Renal cortex interstitium (tissue), 11 donors: Measurements from ENCODE around the gene RNF186. TPM values are rescaled to one million over a fixed set of nuclear protein-coding genes. Genes with fewer than 3 reads are reported as not detected.
"Not testable (repeated sequence)": the region's sequence is repeated elsewhere in the genome, so short reads cannot be mapped to it uniquely, and the experiment has no call there.

ENCODE experiments used
- DNase-seq, 11 donors: peaks; one replicate each; pipeline ENCODE4 v3.0.0-alpha.2; 2013; ENCODE audit warnings: low read depth in 9 of 11, low spot score in 4 of 11; ENCODE audit errors: extremely low read depth in 1 of 11
- polyA plus RNA-seq, 3 donors: library from polyadenylated mRNA; unstranded; fragments of 120-200 nt; gene quantifications; one replicate each; pipeline ENCODE4 v1.2.1, GENCODE V29; 2013; ENCODE audit not compliant: insufficient read length in 3 of 3

The RNF186 gene
- polyA plus RNA-seq, 3 donors: 0.27 to 0.32 TPM; not detected in 1

DNA sequence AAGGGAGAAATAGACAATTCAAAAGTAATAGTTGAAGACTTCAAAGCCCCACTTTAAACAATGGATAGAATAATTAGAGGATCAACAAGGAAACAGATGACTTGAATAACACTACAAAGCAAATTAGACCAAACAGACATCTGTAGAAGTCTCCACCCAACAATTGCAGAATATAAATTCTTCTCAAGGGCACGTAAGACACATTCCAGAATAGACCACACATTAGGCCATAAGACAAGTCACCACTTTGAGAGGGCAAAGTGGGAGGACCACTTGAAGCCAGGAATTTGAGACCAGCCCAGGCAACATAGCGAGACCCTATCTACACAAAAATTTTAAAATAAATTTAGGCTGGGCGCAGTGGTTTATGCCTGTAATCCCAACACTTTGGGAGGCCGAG, 20.5 kb upstream of the RNF186 start:
- DNase-seq: no peak

GRCh38 chr1:19831441-19831840, 16.4 kb upstream of the RNF186 start:
- no peak for DNase-seq

- no peak for DNase-seq
These were observed 13.5 kb upstream of the RNF186 start for GRCh38 chr1:19828546-19828945.

DNA sequence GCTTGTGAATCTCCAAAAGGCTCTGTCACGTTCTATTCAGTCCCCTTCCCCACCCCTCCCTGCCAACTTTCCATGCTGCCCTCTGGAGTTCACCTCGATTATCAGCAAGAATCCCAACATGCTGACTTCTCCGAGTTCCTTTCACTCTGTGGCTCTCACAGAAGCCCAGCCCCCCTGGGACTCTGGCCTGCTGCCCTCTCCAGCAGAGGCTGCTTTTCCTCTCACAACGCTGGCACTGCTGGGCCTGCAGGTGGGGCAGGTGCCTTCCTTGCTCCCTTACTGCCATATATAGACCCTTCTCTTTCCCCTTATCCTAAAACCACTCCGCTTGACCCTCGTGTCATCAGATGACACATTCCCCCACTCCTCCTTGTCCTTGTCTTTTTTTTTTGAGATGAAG, 10.2 kb upstream of the RNF186 start:
- no peak for DNase-seq

GRCh38 chr1:19824541-19824940, 9.5 kb upstream of the RNF186 start:
- no peak for DNase-seq

GRCh38 chr1:19824036-19824435, 9.0 kb upstream of the RNF186 start:
- DNase-seq: no peak

GRCh38 chr1:19819701-19820100, 4.6 kb upstream of the RNF186 start:
- no peak for DNase-seq

DNA sequence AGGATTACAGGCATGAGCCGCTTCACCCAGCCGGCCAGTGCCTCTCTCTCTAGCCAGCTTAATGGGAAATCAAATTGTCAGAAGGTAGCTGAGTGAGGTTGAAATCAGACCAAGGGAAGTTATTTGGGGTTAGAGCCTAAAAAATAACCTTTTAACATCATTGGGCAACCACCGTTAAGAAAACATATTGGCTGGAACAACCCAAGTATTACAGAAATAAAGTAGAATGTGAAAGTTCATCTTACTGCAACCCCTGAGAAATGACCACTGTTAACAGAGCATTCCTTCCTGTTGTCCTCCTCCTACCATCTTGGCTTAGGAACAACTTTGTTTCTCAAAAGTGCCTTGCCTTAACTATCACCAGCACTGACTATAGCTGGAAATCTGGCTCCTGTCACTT, 3.2 kb upstream of the RNF186 start:
- DNase-seq: no peak

GRCh38 chr1:19817160-19817559, 2.1 kb upstream of the RNF186 start:
- DNase-seq: no peak

- not testable (repeated sequence) for DNase-seq
These were observed 1.6 kb upstream of the RNF186 start for GRCh38 chr1:19816737-19817086.

- no peak for DNase-seq
These were observed 986 bp upstream of the RNF186 start for GRCh38 chr1:19815801-19816736.

DNA sequence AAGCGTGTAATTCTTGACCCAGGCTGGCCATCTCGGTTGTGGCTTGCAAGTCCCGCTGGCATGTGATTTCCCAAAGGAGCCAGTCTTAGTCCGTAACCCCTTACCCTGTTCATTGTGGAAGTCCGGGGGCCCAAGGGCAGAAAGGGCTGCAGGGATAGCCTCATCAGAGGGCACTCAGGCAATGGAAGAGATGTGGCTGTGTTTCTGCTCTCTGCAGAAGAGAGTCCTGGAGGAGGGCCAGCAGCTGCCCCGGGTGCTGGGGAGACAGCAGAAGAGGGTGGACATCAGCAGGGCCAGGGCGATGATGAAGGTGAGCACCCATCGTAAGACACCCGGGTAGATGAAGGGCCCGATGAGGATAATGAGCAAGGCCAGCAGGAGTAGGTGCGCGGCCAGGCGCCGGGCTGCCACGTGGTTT, 830 bp downstream of the RNF186 start:
- DNase-seq: no peak

- no peak for DNase-seq
These were observed 1.5 kb downstream of the RNF186 start for GRCh38 chr1:19813643-19813960.

DNA sequence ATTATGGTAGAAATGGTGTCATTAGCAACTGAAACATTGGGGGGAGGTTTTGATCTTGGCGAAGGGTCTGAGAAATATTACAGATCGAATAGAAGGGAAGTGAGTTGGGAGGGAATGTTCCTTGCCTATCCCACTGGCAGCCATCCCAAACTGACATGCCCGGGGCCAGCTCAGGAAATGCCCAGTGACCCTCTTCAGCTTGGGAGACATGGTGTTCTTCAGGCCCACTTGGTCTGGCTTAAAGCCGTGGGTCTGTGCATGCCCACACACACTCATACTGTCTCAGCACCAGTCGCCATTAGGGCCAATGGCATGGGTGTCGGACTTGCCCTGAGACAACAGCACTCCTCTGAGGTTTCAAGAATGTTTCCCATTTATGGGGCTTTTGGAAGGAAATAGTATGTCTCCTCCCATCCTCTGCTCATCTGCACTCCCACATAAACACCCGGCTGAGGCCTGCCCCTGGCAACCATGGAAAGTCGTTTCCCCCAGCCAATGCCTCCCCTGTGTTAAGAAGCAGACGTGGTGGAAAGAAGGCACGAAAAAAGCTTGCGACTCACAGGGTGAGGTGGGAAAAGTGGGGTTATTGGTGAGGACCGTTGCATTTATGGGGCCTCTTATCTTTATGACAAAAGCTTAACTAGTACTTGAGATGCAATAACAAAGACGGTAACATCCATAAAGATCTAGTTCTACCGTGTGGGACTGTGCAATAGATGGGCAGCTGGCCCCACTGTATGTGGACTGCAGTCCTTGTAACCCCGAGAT, 2.0 kb downstream of the RNF186 start:
- DNase-seq: no peak

- no peak for DNase-seq
These were observed 3.8 kb downstream of the RNF186 start for GRCh38 chr1:19811206-19811851.

GRCh38 chr1:19809044-19809750, 5.9 kb downstream of the RNF186 start:
- DNase-seq: no peak

GRCh38 chr1:19808351-19808750, 6.7 kb downstream of the RNF186 start:
- no peak for DNase-seq

GRCh38 chr1:19804831-19805251, 10.2 kb downstream of the RNF186 start:
- DNase-seq: no peak

GRCh38 chr1:19802269-19802668, 12.8 kb downstream of the RNF186 start:
- DNase-seq: no peak
